Uterus (tissue), 2 donors: ENCODE measurements around the gene BTK.

Source experiments
- POLR2A ChIP-seq, 2 donors: fragments of 450-650 bp; IDR thresholded peaks; one replicate each; pipeline ENCODE4 v1.6.1; 2016; ENCODE audit warnings: antibody characterized with exemption in 2 of 2, mild to moderate bottlenecking in 1 of 2, moderate library complexity in 1 of 2
- TF ChIP-seq, protein P1 (sequence below), 4 experiments: fragments of 200-600 bp in 2 of 4; fragments of 450-650 bp in 2 of 4; sonication (generic) in 2 of 4; IDR thresholded peaks; one replicate each; pipeline ENCODE4 v1.5.1; 2016 to 2019; ENCODE audit warnings: antibody characterized with exemption in 4 of 4, mild to moderate bottlenecking in 2 of 4, moderate library complexity in 1 of 4

DNA sequence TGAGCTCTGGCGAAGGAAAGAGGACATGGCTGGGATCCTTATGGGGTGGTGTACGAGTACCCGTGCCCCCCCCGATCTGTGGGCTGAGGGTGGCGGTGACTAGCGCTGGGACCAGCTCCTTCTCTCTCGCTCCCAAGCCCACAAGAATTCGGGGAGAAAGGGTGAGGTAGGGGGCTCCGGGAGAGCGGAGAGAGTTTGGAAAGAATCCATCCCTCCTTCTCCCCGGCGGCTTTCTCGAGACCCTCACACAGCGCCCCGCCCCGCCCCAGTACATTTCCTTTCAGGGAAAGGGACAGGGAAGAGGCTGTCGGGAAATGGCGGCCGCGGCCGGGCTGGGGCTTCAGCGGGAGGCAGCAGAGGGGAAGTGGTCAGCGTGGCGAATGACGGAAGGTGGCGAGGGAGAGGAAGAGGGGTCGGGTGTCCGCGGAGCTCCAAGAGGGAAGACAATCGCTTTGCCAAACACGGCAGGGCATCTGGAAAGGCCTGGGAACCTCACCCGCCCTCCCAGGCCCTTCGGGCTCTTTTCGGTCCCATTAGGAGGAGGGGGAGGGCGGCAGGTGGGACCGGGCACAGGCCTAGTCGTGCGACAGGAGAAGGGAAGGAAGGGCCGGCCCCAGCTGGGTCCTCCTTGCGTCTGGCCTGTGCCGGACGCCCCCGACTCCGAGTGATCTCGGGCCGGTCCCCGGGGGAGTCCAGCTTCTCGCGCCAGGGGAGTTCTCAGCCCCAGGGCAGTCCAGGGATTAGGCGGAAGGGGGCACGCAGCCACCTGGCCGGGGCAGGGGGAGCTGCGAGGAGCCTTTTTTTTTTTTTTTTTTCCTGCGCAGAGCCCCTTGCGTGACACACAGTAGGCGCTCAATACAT lies 32.2 kb upstream of the BTK start:
- TF ChIP-seq, protein P1, sequence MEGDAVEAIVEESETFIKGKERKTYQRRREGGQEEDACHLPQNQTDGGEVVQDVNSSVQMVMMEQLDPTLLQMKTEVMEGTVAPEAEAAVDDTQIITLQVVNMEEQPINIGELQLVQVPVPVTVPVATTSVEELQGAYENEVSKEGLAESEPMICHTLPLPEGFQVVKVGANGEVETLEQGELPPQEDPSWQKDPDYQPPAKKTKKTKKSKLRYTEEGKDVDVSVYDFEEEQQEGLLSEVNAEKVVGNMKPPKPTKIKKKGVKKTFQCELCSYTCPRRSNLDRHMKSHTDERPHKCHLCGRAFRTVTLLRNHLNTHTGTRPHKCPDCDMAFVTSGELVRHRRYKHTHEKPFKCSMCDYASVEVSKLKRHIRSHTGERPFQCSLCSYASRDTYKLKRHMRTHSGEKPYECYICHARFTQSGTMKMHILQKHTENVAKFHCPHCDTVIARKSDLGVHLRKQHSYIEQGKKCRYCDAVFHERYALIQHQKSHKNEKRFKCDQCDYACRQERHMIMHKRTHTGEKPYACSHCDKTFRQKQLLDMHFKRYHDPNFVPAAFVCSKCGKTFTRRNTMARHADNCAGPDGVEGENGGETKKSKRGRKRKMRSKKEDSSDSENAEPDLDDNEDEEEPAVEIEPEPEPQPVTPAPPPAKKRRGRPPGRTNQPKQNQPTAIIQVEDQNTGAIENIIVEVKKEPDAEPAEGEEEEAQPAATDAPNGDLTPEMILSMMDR (IDR thresholded peaks at IDR 0.05), result no peak
- TF ChIP-seq POLR2A (IDR thresholded peaks at IDR 0.05), result peak; percentile 8 to 20
